ENCODE data around the gene TMEM44.
"Not testable (repeated sequence)": the region's sequence is repeated elsewhere in the genome, so short reads cannot be mapped to it uniquely, and the experiment has no call there.

TMEM44 gene

DNA sequence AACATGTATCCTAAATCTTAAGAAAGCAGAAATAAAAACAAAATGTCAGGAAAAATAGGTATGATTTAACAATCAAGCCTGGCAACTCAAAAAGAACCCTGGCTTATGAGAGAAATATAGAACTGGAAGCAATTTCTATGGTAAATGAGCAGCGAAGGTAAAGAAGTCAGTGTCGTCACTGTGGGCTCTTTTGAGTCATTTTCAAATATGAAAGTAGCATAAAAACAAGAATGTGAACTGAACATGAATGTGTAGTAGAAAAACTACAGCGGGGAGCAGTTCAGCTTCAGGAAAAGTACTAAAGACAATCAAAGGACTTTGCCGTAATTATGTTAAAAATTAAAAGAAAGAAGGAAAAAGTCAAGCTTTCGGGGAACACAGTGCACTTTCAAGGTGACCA, 21.2 kb upstream of the TMEM44 start:
- no peak for DNase-seq (ENCODE audit: low read depth)
- H3K4me3 ChIP-seq (ENCODE audit: low read depth, low read length), result no peak overlapping the region

DNA sequence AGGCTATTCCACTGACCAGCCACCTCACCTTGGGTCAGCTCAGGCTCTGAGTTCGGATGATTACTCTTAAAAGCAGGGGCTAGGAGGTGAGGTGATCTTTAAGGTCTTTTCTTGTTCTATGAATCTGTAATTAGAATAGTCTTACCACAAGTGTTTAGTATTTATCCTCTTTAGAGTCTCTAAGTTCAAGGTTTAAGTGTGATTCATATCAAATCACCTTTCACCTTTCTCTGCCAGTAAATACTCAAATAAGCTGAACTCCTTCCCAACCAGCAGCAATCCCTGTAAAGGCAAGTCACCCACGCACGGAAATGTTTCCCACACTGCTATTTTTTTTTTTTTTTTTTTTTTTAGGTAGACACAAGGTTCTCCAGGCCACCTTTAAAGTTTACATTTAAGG, 14.5 kb upstream of the TMEM44 start:
- no peak overlapping the region for H3K4me3 ChIP-seq (ENCODE audit: low read depth, low read length)
- no peak for DNase-seq (ENCODE audit: low read depth)

DNA sequence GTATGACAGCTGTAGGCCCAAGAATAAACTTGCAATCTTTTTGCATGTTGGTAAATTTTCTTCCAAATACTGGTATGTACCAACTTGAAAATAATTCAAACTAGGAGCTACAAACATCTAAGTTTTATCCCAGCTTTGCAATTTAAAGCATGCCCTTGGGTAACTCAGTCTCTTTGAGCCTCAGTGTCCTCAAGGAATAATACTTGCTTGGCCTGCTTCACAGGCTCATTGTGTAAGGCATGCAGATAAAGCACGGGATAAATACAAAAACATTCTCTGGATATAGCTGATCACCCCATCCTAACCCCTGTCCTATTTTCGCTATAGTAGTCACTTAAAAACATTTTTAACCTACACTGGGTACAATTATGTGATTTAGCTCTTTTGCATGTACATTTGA, 9.6 kb upstream of the TMEM44 start:
- H3K4me3 ChIP-seq (ENCODE audit: low read depth, low read length), result no peak overlapping the region
- DNase-seq (ENCODE audit: low read depth), result no peak

DNA sequence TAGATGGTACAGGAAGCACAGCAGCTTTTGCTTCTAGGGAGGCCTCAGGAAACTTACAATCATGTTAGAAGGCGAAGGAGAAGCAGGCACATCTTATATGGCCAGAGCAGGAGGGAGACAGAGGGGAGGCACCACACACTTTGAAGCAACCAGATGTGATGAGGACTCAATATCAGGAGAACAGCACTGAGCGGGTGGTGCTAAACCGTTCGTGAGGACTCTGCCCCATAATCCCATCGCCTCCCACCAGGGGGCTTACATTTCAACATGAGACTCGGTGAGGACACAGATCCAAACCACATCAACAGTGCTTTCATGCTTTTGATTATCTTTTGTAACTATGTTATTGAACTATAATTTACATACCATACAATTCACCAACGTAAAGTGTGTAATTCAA, 7.6 kb upstream of the TMEM44 start:
- DNase-seq (ENCODE audit: low read depth), result no peak
- H3K4me3 ChIP-seq (ENCODE audit: low read depth, low read length), result no peak overlapping the region

- no peak for DNase-seq (ENCODE audit: low read depth)
- no peak overlapping the region for H3K4me3 ChIP-seq (ENCODE audit: low read depth, low read length)
Observed at GRCh38 chr3:194638991-194639605, 5.9 kb upstream of the TMEM44 start.

GRCh38 chr3:194637541-194638400, 4.6 kb upstream of the TMEM44 start:
- no peak for DNase-seq (ENCODE audit: low read depth)
- no peak overlapping the region for H3K4me3 ChIP-seq (ENCODE audit: low read depth, low read length)

DNA sequence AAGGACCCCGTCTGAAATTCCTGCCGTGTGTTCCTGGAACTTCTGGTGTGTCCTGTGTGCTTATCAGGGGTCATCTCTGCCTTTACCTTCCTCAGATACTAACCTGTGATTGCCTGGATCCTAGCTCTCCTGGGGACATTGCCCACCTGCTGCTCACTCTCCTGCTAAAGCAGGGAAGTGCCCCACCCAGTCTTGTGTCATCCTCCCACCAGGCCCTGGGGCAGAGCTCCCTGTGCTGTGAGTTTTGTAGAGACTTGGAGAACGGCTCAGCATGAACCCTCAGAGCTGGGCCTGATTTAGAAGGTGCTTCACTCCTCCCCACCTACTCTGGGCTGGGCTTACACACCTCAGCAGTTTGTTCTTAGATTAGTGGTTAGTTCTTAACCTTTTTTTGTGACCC, 3.8 kb upstream of the TMEM44 start:
- no peak for DNase-seq (ENCODE audit: low read depth)
- no peak overlapping the region for H3K4me3 ChIP-seq (ENCODE audit: low read depth, low read length)

DNA sequence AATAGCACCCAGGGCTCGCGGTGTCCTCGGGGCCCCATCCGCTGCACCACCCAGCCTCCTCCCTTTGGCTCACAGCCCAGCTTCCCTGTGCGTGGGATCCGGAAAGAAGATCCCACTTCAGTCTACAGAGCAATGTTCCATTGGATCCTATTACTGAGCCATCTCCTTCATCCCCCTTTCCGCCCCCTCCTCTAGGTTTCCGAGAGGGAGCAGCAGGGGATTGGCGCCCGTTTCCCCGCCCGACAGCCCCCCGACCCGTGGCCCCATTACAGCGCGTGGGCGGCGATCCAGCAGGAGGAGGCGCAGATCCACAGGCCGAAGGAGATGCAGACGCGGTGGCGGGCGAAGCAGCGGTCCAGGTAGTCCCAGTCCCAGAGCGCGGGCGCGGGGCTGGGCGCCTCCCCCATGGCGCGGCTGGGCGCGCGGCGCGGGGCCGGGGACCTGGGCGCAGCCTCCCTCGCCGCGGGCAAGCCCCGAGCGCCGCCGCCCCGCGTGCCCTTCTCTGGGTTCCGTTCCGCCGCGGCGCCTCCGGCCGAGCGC, 340 bp downstream of the TMEM44 start:
- peak; percentile 23 for DNase-seq (ENCODE audit: low read depth)

DNA sequence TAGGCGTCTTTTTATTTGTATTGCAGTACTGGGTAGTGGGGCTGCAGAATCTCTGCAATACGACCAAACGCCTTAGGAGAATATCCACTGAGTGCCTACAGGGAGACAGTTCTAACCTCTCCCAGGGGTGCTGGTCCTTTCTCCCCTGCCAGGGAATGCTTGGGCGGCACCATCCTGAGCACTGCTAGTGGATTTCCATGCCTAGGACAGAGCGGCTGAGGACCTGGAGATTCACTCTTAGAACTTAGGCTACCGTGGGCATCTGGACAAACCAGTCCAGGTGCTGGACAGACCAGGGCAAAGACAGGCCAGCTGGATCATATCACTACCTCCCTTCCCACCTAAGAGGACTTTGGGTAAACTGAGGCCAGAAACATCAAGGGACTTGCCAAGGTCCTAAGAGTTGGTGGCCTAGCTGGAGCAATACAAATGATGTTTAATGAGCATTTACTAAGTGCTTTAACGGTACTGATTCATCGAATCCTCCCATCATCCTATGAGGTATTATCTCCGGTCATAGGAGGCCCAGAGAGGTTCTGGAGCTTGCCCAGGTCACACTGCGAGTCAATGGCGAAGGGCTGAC, 902 bp downstream of the TMEM44 start:
- H3K4me3 ChIP-seq (ENCODE audit: low read depth, low read length), result peak overlapping the region; percentile 72
- no peak for DNase-seq (ENCODE audit: low read depth)

More for the DNA sequence above, 340 bp downstream of the TMEM44 start:
- H3K4me3 ChIP-seq (ENCODE audit: low read depth, low read length), result peak overlapping the region; percentile 72

DNA sequence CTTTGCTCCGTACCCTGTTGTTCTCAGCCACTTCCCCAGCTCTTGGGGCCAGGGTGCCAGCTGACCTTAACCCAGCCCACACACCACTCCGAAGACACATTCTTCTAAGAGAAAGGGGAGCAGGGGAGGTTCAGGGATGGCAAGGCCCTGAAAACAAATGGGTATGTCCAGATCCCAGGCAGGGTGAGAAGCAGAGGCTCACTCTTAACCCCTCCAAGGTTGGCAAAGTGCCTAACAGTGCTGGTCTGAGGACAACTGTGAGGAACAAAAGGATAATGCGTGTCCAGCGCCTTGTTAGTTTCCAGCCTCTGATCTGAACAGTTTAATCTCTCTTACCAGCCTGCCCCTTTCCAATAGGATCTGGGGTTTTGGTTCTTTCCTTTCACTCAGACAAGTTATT, 1.5 kb downstream of the TMEM44 start:
- no peak for DNase-seq (ENCODE audit: low read depth)
- H3K4me3 ChIP-seq (ENCODE audit: low read depth, low read length), result no peak overlapping the region

DNA sequence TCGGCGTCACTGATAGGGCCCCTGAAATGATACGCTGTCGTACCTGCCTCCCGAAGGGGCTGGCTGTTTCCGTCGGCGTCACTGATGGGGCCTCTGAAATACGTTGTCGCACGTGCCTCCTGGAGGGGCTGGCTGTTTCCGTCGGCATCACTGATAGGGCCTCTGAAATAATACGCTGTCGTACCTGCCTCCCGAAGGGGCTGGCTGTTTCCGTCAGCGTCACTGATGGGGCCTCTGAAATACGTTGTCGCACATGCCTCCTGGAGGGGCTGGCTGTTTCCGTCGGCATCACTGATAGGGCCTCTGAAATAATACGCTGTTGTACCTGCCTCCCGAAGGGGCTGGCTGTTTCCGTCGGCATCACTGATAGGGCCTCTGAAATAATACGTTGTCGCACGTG, 2.5 kb downstream of the TMEM44 start:
- not testable (repeated sequence) for DNase-seq (ENCODE audit: low read depth); H3K4me3 ChIP-seq (ENCODE audit: low read depth, low read length)

- DNase-seq (ENCODE audit: low read depth), result no peak
Observed at GRCh38 chr3:194624956-194625355, 8.3 kb downstream of the TMEM44 start.

DNA sequence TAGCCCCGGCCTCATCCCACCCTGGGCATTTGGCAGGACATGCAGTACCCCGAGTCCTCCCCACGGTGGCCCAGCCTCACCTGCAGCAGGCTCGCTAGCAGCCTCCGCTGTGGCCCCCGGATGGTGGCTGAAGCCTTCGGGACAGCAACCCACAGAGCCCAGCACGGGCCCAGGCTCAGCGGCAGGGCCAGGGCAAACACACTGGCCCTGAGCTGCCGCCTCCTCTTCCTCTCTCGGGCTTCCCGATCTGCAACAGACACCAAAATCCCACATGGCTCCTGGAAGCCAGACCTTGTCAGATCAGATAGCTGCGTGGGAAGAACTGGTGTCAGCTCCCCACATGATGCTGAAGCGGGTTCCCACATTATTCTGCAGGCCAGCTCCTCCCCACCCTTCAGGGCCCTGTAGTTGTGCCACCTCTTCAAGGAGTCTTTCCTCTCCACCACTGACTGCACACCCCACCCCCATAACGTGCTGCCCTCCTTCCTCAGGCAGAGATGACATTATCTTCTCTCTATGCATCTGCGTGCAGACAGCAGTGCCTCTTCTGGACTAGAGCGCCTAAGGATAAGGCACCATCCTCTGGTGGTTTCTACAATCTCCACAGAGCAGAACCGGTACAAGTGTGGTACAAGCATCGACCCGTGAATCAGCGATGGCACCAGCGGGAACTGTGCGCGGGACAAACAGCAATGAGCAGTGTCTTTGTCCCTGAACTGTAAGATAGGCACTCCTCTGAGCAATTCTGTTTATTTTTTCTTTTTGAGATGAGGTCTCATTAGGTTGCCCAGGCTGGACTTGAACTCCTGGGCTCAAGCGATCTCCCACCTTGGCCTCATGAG, 9.5 kb downstream of the TMEM44 start:
- DNase-seq (ENCODE audit: low read depth), result no peak
- no peak overlapping the region for H3K4me3 ChIP-seq (ENCODE audit: low read depth, low read length)

More at GRCh38 chr3:194624956-194625355, 8.3 kb downstream of the TMEM44 start:
- no peak overlapping the region for H3K4me3 ChIP-seq (ENCODE audit: low read depth, low read length)

DNA sequence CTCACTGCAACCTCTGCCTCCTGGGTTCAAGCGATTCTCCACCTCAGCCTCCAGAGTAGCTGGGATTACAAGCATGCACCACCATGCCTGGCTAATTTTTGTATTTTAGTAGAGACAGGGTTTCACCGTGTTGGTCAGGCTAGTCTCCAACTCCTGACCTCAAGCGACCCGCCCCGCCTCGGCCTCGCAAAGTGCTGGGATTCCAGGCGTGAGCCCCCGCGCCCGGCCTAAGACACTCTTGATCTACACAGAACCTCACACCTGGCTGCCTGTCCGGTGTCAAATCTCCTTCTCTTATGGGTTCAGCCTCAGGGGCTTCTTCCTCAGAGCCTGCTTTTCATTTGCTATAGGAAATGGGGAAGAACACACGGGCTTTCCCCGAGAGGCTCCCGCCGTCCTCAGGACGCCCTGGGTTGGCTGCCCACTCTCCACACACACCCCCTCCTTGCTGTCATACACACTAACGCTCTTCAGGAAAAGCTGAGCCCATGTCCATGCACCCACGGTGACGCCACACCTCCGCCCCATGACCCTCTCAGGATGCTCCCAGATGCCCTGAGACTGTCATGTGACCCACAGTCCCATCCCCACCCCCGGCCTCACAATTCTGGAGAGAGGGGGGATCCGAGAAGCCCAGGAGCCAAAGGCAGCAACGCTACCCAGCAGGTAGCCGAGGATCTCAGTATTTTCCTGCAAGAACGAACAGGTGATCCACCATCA, 10.4 kb downstream of the TMEM44 start:
- DNase-seq (ENCODE audit: low read depth), result no peak
- H3K4me3 ChIP-seq (ENCODE audit: low read depth, low read length), result no peak overlapping the region

GRCh38 chr3:194621947-194622346, 11.3 kb downstream of the TMEM44 start:
- no peak overlapping the region for H3K4me3 ChIP-seq (ENCODE audit: low read depth, low read length)
- no peak for DNase-seq (ENCODE audit: low read depth)

GRCh38 chr3:194620196-194620595, 13.0 kb downstream of the TMEM44 start:
- H3K4me3 ChIP-seq (ENCODE audit: low read depth, low read length), result no peak overlapping the region

GRCh38 chr3:194619741-194620140, 13.5 kb downstream of the TMEM44 start:
- no peak overlapping the region for H3K4me3 ChIP-seq (ENCODE audit: low read depth, low read length)
- no peak for DNase-seq (ENCODE audit: low read depth)

More at GRCh38 chr3:194620196-194620595, 13.0 kb downstream of the TMEM44 start:
- no peak for DNase-seq (ENCODE audit: low read depth)

- DNase-seq (ENCODE audit: low read depth), result no peak
Observed at GRCh38 chr3:194618858-194619608, 14.2 kb downstream of the TMEM44 start.

More at GRCh38 chr3:194618858-194619608, 14.2 kb downstream of the TMEM44 start:
- no peak overlapping the region for H3K4me3 ChIP-seq (ENCODE audit: low read depth, low read length)
